Activated CD8-positive, alpha-beta T cell treated with anti-CD3 and anti-CD28 coated beads for 36 hours (primary cell): ENCODE measurements around the gene FGF16. TPM values are rescaled to one million over a fixed set of nuclear protein-coding genes. Genes with fewer than 3 reads are reported as not detected.

Experiments
- ATAC-seq: fragments of 200-7000 bp; cut with Tn5 transposase; one replicate; pipeline ENCODE4 v1.10.0; 2021; ENCODE audit warnings: mild to moderate bottlenecking, moderate library complexity
- CTCF ChIA-PET: fragments of 350-600 bp; sonication (Branson Sonifier 250); formaldehyde crosslinking; loops from one replicate; lab custom pipeline; 2021; ENCODE audit warnings: antibody characterized with exemption; lab: Charles Lee
- POLR2A ChIA-PET: fragments of 350-600 bp; sonication (Branson Sonifier 250); formaldehyde crosslinking; loops from one replicate; lab custom pipeline; 2021; ENCODE audit warnings: antibody characterized with exemption; lab: Charles Lee
- DNase-seq: peaks from one replicate; pipeline ENCODE4 v3.0.0-alpha.2; 2020
- H3K27ac Mint-ChIP-seq: one replicate; pipeline ENCODE4 v1.8.0; 2021; ENCODE audit warnings: mild to moderate bottlenecking, mixed read lengths
- H3K27me3 Mint-ChIP-seq: one replicate; pipeline ENCODE4 v1.8.0; 2021; ENCODE audit warnings: mixed read lengths
- H3K36me3 Mint-ChIP-seq: one replicate; pipeline ENCODE4 v1.8.0; 2021; ENCODE audit warnings: low read depth, mixed read lengths
- H3K4me1 Mint-ChIP-seq: one replicate; pipeline ENCODE4 v1.8.0; 2021; ENCODE audit warnings: low read depth, mixed read lengths
- H3K4me3 Mint-ChIP-seq: one replicate; pipeline ENCODE4 v1.8.0; 2021; ENCODE audit warnings: mild to moderate bottlenecking, moderate library complexity, mixed read lengths
- H3K9me3 Mint-ChIP-seq: one replicate; pipeline ENCODE4 v1.8.0; 2021; ENCODE audit warnings: mixed read lengths
- CTCF ChIP-seq: fragments of 200-600 bp; IDR thresholded peaks from one replicate; pipeline ENCODE4 v1.8.0; 2022; ENCODE audit warnings: antibody characterized with exemption, mild to moderate bottlenecking
- intact Hi-C: fragments of 100-400 bp; cut with micrococcal nuclease; formaldehyde crosslinking; loops from one replicate; pipeline ENCODE4 v1.10.0; 2022
- total RNA-seq, 2 experiments: library from RNA; stranded (reverse); gene quantifications; one replicate each; pipeline ENCODE4 v1.2.3, GENCODE V29; 2021

Gene FGF16
- total RNA-seq, 2 experiments from 2014 or later, result not detected

- Mint-ChIP-seq H3K4me3 (no peak overlapping the region), H3K27ac (no peak overlapping the region), H3K27me3 (peaks cover 4% of the 10 kb centered on the region), H3K4me1 (no peaks in the 10 kb centered on the region), H3K36me3 (no peaks in the 10 kb centered on the region), H3K9me3 (no peaks in the 10 kb centered on the region)
- no peak for TF ChIP-seq CTCF
- DNase-seq (no peak), ATAC-seq (no peak)
- intact Hi-C loops, result no loop called here
- POLR2A ChIA-PET, result no interaction called here
- CTCF ChIA-PET, result no interaction called here
Measured at GRCh38 chrX:77415161-77415560, 32.0 kb upstream of the FGF16 start.

- no peak for TF ChIP-seq CTCF
- intact Hi-C loops, result no loop called here
- CTCF ChIA-PET, result no interaction called here
- ATAC-seq, result no peak
- no peaks in the 10 kb centered on the region for H3K36me3 Mint-ChIP-seq
- DNase-seq, result no peak
- POLR2A ChIA-PET, result no interaction called here
- H3K27ac Mint-ChIP-seq, result no peak overlapping the region
- H3K9me3 Mint-ChIP-seq, result no peaks in the 10 kb centered on the region
- no peak overlapping the region for H3K4me3 Mint-ChIP-seq
- no peaks in the 10 kb centered on the region for H3K4me1 Mint-ChIP-seq
- peaks cover 3% of the 10 kb centered on the region for H3K27me3 Mint-ChIP-seq
Measured at GRCh38 chrX:77415882-77416281, 31.3 kb upstream of the FGF16 start.

- TF ChIP-seq CTCF, result no peak
- no peaks in the 10 kb centered on the region for H3K9me3 Mint-ChIP-seq
- H3K27ac Mint-ChIP-seq, result no peak overlapping the region
- ChIA-PET CTCF (no interaction called here), POLR2A (no interaction called here)
- intact Hi-C loops, result no loop called here
- no peak overlapping the region for H3K4me3 Mint-ChIP-seq
- no peaks in the 10 kb centered on the region for H3K36me3 Mint-ChIP-seq
- DNase-seq, result no peak
- ATAC-seq, result no peak
- no peaks in the 10 kb centered on the region for H3K4me1 Mint-ChIP-seq
- no peaks in the 10 kb centered on the region for H3K27me3 Mint-ChIP-seq
Measured at GRCh38 chrX:77422891-77423648, 24.1 kb upstream of the FGF16 start.

GRCh38 chrX:77426811-77427210 is 20.4 kb upstream of the FGF16 start:
- intact Hi-C loops, result no loop called here
- CTCF ChIA-PET, result no interaction called here
- Mint-ChIP-seq H3K36me3 (no peaks in the 10 kb centered on the region), H3K9me3 (no peaks in the 10 kb centered on the region), H3K27me3 (no peaks in the 10 kb centered on the region), H3K27ac (no peak overlapping the region), H3K4me3 (no peak overlapping the region), H3K4me1 (no peaks in the 10 kb centered on the region)
- POLR2A ChIA-PET, result no interaction called here
- ATAC-seq (no peak), DNase-seq (no peak)
- no peak for TF ChIP-seq CTCF

- ATAC-seq (no peak), DNase-seq (no peak)
- Mint-ChIP-seq H3K36me3 (no peaks in the 10 kb centered on the region), H3K27ac (no peak overlapping the region), H3K9me3 (no peaks in the 10 kb centered on the region), H3K4me1 (no peaks in the 10 kb centered on the region), H3K4me3 (no peak overlapping the region), H3K27me3 (no peaks in the 10 kb centered on the region)
- TF ChIP-seq CTCF, result no peak
- ChIA-PET CTCF (no interaction called here), POLR2A (no interaction called here)
- intact Hi-C loops, result no loop called here
Measured at GRCh38 chrX:77427611-77428010, 19.6 kb upstream of the FGF16 start.
